HG02571 (cell line): ENCODE results near the gene SHQ1.

Experiments
- ATAC-seq: cut with Tn5 transposase; IDR thresholded peaks from one replicate; pipeline ENCODE4 v1.9.1; 2021; ENCODE audit warnings: mild to moderate bottlenecking, moderate library complexity; ENCODE audit not compliant: unreplicated experiment

The SHQ1 gene

DNA sequence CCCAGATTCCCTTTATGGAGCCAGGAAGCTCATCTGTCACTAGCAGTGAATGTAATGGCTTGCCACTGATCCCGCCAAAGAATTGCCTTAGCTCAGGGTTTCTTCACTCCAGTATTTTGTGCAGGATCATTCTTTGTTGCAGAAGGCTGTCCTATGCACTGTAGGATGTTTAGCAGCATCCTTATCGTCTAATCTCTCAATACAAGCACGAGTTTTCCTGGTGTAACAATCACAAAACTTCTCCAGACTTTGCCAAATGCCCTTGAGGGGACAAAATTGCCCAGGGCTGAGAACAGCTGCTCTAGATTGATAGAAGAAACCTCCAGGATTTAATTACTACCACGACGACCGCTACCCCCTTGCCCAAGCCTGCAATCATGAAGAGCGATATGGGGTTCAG is 6.8 kb upstream of the SHQ1 start:
- no peak for ATAC-seq

- ATAC-seq = peak; percentile 32
Measured at GRCh38 chr3:72848703-72849081, 447 bp upstream of the SHQ1 start.

DNA sequence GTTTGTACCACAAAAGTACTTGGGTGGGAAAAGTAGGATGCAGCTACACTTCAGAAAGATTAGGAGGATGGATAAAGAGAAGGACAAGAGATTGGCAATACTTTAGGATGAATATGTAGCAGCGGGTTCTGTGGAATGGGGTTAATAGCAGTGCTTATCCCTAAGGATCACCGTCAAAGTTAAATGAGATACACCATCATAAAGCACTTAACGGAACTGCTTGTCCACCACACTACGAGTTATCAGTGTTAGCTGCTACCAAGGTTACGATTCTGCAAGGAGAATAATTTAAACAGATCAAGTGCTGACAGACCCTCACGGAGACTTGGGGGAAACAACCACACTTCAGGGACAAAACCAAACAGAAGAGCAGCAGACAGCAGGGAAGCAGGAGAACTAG is 963 bp downstream of the SHQ1 start:
- ATAC-seq = no peak

DNA sequence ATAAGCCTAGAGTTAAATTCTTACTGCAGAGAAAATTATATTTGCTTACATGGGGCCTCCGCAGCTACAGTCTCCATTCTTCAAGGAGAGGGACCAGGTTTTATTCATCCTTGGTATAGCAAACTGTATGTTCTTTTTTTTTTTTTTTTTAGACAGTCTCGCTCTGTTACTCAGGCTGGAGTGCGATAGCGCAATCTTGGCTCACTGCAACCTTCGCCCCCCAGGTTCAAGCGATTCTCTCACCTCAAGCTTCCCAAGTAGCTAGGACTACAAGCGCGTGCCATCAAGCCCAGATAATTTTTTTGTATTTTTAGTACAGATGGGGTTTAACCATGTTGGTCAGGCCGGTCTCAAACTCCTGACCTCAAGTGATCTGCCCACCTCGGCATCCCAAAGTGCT is 2.1 kb downstream of the SHQ1 start:
- ATAC-seq = no peak

- ATAC-seq = no peak
Measured at GRCh38 chr3:72844436-72844993, 3.7 kb downstream of the SHQ1 start.

DNA sequence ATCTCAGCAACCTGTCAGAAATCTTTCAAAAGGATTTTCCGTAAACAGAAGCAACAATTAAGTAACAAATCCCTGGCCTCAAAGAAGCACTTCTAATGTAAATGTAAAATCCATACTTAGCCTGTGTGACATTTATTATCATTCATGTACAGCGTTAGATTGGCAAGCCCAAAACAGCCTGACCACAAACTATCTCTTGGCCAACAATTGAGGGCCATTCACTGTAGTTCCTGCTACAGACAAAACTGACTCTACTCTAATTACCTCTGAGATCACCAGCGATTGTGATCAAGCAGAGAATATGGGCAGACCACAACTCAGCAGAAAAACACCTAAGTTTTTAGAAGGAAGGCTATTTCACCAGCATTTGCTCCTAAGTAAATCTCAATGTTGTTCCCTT is 9.2 kb downstream of the SHQ1 start:
- ATAC-seq = no peak

DNA sequence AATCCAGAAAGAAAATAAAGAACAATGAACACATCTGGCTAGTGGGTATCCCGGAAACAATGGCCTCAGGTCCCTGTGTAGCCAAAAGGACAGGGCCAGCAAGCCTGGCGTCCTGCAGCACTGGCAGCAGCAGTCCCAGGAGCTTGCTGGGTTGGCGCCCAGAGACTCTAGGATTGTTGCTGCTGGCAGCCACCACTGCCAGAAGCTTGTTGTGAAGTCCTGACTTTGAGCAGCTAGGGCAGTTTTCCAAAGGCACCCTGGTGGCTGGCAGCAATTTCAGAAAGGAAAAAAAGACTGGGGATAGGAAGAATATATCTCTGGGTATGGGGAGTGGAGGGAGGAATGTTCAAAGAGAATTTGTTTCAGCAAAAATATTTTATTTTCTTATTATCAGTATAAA is 11.3 kb downstream of the SHQ1 start:
- ATAC-seq = no peak

DNA sequence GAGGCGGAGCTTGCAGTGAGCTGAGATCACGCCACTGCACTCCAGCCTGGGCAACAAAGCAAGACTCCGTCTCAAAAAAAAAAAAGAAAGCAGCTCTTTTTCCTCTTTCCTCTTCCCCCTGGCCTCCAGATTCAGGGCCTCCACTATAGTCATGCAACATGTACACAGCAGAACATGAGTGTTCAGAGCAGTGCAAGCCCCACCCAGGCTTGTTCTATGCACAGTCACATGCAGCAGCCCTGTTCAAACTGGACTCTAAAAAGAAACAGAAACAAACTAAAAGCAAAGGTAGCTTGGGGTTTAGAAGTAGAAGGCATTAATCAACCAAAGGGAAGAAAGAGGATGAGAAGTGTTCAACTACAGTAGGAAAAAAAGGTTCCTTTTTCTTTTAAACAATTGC is 11.8 kb downstream of the SHQ1 start:
- ATAC-seq = no peak

GRCh38 chr3:72830452-72831223 is 17.6 kb downstream of the SHQ1 start:
- ATAC-seq = no peak

- ATAC-seq = no peak
Measured at GRCh38 chr3:72829701-72830100, 18.5 kb downstream of the SHQ1 start.

DNA sequence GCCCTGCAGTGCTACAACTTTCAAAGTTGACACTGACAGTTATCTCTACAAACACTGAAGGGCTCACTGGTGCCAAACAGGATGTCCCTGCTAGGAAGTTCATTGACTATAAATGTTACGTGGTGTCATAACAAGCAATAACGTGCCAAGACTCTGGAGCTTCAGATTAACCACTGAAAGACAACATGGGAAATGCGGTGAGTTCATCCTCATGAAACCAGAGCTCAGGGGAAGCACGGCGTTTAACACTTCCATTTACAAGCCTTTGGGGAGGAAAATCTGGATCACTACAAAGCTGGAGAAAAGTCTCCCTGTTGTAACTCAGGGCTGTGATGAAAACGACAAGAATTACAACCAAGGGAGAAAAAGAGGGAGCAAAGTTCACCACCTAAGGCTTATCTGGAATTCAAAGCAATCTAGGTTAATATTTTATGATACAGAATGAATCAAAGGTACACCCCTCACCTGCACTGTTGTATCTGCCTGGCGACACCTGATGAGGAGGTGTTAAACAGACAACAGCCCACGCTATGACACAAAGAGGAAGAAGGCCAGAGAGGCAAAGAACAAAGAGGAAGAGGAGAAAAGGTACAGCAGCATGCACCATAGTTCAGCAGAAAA is 27.0 kb downstream of the SHQ1 start:
- no peak for ATAC-seq

DNA sequence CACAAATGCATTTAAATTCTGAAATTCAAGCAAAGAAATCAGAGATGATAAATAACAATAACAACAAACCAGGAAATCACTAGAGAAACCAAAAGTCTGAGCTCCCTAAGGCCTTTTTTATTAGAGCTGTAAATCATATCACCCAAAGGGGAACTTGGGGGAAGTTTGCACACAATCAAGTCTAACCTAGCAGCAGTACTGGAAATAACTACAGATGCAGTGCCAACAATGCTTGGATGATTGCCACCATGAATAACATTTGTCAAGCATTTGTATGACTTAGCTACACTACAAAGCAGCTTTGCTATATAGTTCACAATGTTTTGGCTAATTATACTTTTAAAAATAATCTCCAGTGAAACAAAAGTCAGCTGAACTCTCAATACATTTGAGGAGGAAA is 27.8 kb downstream of the SHQ1 start:
- ATAC-seq = no peak

- ATAC-seq = no peak
Measured at GRCh38 chr3:72818905-72819304, 29.3 kb downstream of the SHQ1 start.

- ATAC-seq = no peak
Measured at GRCh38 chr3:72818092-72818773, 30.0 kb downstream of the SHQ1 start.

GRCh38 chr3:72816862-72817355 is 31.3 kb downstream of the SHQ1 start:
- peak; percentile 64 for ATAC-seq

- ATAC-seq = no peak
Measured at GRCh38 chr3:72814308-72814707, 33.9 kb downstream of the SHQ1 start.

DNA sequence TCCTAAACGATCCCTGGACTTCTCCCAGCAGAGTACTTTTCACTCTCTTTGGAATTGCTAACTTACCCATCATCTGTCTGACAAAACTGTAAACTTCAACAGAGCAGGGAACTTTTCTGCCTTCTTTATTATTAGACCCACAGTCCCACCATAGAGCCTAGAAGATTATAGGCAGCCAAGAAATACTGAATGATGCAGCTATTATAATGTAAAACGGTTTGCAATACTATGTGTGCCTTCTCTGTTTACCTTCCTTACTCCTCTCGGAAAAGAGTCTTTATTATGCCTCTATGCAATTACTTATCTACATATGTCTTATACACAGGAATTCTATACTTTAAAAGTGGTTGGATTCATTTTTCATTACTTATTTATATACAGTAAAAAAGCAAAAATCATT is 36.0 kb downstream of the SHQ1 start:
- ATAC-seq = no peak

DNA sequence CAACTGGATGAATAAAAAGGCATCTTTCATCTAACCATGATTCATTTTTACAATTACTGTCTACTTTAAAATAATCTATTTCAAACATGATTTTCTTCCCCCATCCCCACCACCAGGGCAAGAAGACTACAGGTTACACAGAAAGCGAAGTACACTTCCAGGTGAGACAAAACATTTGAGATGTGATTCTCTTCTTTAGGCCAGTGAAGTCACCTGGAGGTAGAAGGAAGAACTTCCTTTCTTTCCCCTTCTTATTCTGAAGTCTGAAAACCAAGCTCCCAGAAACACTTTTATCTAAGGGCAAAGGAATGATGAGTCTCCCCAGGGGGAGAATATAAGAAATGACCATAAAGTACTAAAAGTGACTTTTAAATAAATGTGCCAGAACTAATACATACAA is 36.7 kb downstream of the SHQ1 start:
- ATAC-seq = no peak

DNA sequence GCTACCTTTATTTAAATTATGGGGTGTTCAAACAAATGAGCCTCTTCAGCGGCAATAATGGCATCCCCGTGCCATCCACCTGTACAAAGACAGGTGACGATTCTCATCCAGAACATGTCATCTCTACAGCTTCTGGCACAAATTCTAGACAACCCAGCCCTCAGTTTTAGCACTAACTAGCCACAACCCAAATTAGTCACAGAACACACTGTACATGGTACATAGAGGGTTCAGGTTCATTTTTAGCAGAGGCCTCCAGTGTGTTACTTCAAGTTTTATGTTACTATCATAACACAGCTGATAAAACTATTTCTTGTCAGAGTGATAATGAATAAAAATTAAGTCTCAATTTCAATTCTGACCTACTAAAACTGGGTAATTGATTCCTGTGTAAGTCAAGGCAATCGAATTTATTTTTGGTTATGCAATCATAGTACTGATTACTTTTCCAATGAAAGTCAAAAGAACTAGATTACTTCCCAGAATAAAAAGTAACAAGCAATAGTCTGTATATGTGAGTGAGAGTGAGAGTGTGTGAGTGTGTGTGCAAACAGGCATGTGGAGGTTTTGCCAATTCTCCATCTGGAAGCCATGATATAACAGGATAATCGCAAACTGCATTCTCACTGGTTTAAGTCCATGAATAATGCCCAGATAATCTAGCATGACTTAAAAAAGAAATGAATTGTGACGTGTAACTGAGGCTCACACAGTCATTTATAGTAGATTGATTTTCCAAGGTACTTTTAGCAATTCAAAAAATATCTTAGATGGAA is 37.4 kb downstream of the SHQ1 start:
- ATAC-seq = no peak

- ATAC-seq = no peak
Measured at GRCh38 chr3:72810063-72810462, 38.2 kb downstream of the SHQ1 start.

DNA sequence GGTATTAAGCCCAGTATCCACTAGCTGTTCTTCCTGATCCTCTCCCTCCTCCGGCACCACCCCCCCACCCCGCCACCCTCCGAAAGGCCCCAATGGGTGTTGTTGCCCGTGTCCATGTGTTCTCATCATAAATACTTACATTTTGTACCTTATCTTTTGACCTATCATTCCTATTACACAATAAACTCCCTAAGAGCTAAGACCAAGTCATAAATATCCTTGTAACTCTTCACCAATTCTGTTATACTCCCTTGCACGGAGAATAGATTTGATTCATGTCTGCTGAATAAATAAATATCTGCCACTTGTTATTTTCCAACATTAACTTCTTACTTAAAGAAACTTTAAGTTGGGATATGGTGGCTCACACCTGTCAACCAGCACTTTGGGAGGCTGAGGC is 43.9 kb downstream of the SHQ1 start:
- ATAC-seq = no peak
